OCI-M2 (cell line): ENCODE data around the gene SBSN.

Experiments
- DNase-seq: peaks from one replicate; lab custom pipeline; 2025; ENCODE audit not compliant: unreplicated experiment; lab: John Stamatoyannopoulos, UW

Gene SBSN

GRCh38 chr19:35508129-35508528, 20.0 kb downstream of the SBSN start:
- no peak for DNase-seq

- no peak for DNase-seq
Measured at GRCh38 chr19:35507561-35507960, 20.6 kb downstream of the SBSN start.

GRCh38 chr19:35506011-35506410, 22.1 kb downstream of the SBSN start:
- no peak for DNase-seq

GRCh38 chr19:35502751-35503150, 25.4 kb downstream of the SBSN start:
- no peak for DNase-seq

- no peak for DNase-seq
Measured at GRCh38 chr19:35501684-35502083, 26.4 kb downstream of the SBSN start.

DNA sequence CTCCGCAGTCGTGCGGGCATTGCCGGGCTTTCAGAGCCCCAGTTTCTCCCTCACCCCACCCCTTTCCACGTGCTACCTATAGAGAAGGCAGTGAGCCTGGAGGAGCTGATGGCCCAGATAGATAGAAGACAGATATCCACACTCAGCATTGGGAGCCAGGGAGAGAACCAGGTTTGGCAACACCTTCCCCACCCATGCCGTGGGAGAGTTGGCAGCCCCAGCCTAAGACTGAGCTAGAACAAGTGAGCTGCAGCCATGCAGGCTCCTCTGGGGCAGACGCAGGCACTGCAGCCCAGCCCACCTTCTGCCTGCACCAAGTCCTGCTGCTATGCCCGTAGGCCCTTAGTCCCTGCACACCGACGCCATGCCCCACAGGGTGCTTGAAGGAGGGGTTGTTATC, 27.5 kb downstream of the SBSN start:
- DNase-seq = no peak

DNA sequence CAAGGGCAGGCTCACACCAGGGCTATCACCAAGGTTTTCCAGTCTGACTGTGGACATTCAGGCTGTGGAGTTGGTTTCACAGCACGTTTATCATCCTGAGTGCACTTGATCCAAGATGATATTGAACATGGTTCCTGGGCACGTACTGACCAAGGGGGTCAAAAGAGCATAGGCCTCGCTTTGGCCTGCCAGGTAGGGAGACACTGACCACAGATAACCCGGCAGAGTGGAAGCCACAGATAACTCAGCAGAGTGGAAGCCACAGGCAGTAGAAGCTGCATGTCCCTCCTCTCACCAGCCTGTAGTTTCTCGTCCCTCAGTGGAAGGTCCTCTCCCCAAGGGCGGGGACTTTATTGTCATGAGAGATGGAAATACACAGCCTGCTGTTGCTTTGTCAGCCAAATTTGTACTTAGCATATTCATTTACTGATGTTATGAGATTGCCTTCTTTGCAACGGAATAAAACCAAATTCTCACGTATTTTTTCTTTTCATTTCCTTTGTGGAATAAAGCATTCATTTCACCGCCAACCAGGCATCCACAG, 29.1 kb downstream of the SBSN start:
- no peak for DNase-seq

GRCh38 chr19:35498220-35498619, 29.9 kb downstream of the SBSN start:
- DNase-seq = no peak

GRCh38 chr19:35497406-35497805, 30.7 kb downstream of the SBSN start:
- no peak for DNase-seq

DNA sequence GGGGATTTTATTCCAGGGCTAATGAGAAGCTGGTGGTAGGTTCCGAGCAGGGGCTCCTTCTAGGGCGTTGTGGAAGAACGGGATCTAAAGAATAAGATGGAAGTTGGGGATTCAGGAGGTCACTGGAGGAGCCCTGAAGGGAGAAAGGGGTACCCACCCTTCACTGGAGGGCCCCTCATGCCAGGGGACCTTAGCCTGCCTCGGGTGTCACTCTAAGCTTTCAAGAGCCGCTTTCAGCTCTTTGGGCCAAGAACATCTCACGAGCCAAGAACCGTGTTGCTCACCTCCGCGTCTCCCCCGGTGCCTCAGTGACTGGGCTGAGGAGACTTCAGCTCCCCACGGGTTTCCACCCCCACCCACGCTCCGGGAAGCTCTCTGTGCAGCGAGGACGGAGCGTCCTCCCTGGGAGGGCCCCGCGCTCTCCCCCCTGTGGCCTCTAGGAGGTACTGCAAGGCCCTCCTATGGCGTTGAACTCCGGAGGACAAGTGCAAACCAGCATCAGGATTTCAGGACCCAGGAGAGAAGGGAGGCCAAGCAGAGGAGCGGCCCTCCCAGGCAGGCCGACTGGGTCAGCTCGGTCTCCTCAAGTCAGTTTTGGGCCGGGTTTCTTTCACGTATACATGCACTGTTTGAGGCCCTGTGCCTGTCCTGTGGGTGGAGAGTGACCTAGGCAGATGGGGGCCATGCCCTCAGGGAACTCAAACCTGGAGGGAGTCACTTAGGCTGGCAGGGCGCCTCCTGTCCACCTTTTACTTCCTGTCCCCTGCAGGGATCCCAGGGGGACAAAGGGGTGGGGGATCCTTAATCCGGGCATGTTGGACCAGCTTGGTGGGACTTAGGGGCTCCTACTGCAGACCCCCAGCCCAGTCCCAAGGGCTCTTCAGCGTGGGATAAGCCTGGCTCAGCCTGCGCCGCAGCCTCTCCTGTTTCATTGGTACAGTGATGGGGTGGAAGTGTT, 32.7 kb downstream of the SBSN start:
- peak; percentile 50 for DNase-seq

- no peak for DNase-seq
Measured at GRCh38 chr19:35493971-35494370, 34.1 kb downstream of the SBSN start.

- no peak for DNase-seq
Measured at GRCh38 chr19:35491836-35492360, 36.2 kb downstream of the SBSN start.

GRCh38 chr19:35490364-35490763, 37.7 kb downstream of the SBSN start, which contains the start of gene KRTDAP:
Gene KRTDAP (minus strand): TSS chr19:35490464. CDS start chr19:35490442, 22 bp downstream.
- no peak for DNase-seq

DNA sequence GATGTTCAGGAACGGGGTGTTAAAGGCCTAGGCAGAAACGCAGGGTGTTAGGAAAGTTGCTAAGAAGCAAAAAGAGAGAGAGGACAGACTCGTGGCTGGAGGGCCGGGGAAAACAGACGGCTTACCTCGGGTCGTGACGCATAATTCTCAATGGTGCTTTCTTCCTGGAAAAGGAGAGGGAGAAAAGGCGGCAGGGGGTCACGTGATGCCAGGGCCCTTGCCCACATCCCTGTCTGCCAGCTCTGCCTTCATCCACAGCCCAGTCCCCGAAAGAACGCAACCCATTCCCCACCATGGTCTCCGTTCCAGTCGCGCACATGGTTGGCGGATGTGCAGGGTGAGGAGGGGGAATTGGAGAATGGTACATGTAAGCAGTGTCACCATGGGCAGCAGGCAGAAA, 39.4 kb downstream of the SBSN start:
- DNase-seq = no peak

- no peak for DNase-seq
Measured at GRCh38 chr19:35487656-35488182, 40.4 kb downstream of the SBSN start.

GRCh38 chr19:35486268-35486708, 41.8 kb downstream of the SBSN start:
- no peak for DNase-seq

DNA sequence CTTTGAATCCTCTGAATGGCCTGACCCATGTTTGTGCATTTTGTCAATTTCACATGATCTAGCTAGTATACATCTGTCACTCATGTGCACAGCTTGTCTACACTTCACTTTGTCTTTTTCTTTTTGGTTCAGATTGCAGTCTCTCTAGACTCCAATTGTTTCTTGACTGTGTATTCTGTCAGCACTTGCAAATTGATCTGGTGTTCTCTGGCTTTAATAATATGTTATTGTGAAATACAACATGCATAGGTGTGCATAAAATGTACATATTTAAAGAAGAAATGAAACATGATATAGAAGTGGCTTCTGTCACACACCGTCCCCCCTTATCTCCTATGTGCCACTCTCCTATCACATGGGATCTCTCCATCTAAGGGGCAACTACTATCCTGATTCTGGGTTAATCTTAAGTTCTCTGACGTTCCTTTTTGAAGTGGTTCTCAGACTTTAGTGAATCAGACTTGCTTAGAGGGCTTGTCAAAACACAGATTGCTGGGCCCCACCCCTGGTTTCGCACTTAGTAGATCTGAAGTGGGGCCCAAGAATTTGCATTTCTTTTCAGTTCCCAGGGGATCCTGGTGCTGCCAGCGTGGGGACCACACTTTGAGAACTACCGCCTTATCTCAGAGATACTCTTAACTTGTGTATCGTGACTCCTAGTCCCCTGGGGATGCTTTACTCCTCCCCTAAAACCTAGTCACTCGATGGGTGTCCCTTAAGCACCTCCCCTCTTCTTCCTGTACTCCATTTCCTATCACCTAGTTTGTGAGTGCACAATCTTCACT, 43.7 kb downstream of the SBSN start:
- no peak for DNase-seq

DNA sequence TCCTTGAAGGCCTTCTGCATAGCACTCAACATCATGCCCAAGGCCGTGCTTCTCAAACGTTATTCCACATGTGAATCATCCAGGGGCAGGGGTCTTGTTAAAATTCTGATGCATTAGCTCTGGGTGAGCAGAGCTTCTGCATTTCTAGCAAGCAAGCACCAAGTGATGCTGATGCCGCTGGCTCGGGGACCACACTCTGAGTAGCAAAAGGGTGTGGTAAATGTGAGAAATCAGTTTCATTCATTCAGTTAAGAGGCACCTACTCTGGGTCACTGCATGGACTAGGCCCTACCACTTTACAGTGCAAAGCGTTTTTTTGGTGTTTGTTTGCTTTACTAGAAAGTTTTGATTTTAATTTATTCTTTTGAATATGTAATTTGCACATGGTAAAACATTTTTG, 45.0 kb downstream of the SBSN start:
- no peak for DNase-seq

GRCh38 chr19:35478794-35479677, 49.1 kb downstream of the SBSN start:
- DNase-seq = no peak

- DNase-seq = no peak
Measured at GRCh38 chr19:35476149-35476548, 52.0 kb downstream of the SBSN start.
